HepG2 (cell line): ENCODE measurements around the gene TTLL11. TPM values are rescaled to one million over a fixed set of nuclear protein-coding genes. Genes with fewer than 3 reads are reported as not detected.

Experiments
- ESRRA ChIP-seq: sonication (generic); formaldehyde crosslinking; IDR thresholded peaks from 2 replicates; pipeline ENCODE4 v1.5.1; 2020; ENCODE audit warnings: mild to moderate bottlenecking, low read depth, missing genetic modification reagents
- GTF3A ChIP-seq: sonication (generic); formaldehyde crosslinking; conservative IDR thresholded peaks from 2 replicates; pipeline ENCODE4 v1.4.0; 2020; ENCODE audit warnings: mild to moderate bottlenecking, missing genetic modification reagents
- NFIB ChIP-seq: sonication (generic); formaldehyde crosslinking; IDR thresholded peaks from 2 replicates; pipeline ENCODE4 v1.9.0; 2021; ENCODE audit warnings: missing genetic modification reagents, mild to moderate bottlenecking, borderline replicate concordance
- NR2F2 ChIP-seq: IDR thresholded peaks from 2 replicates; pipeline ENCODE4 v1.6.1; 2012; ENCODE audit warnings: low read depth, inconsistent platforms, borderline replicate concordance
- POLR2A ChIP-seq, 2 experiments: IDR thresholded peaks; 2 replicates each; pipeline ENCODE4 v1.6.1; 2011; ENCODE audit warnings: low read depth in 2 of 2, low read length in 2 of 2, mild to moderate bottlenecking in 1 of 2, moderate library complexity in 1 of 2; ENCODE audit not compliant: insufficient read depth in 1 of 2
- POLR2AphosphoS2 ChIP-seq: IDR thresholded peaks from 2 replicates; pipeline ENCODE4 v1.6.1; 2011; ENCODE audit warnings: low read depth, low read length, improper control_type of control experiment
- RARG ChIP-seq: sonication (generic); formaldehyde crosslinking; IDR thresholded peaks from 2 replicates; pipeline ENCODE4 v1.4.0; 2020; ENCODE audit warnings: low read depth, mild to moderate bottlenecking, missing genetic modification reagents
- SRY ChIP-seq: sonication (generic); formaldehyde crosslinking; IDR thresholded peaks from 2 replicates; pipeline ENCODE4 v1.8.0; 2022; ENCODE audit warnings: mild to moderate bottlenecking, missing genetic modification reagents
- TBX2 ChIP-seq: sonication (generic); formaldehyde crosslinking; IDR thresholded peaks from 2 replicates; pipeline ENCODE4 v1.5.0; 2020; ENCODE audit warnings: missing genetic modification reagents, mild to moderate bottlenecking, borderline replicate concordance
- THAP11 ChIP-seq: IDR thresholded peaks from 2 replicates; pipeline ENCODE4 v1.6.1; 2016; ENCODE audit warnings: missing biosample characterization, missing genetic modification reagents
- ZBTB1 ChIP-seq: sonication (generic); formaldehyde crosslinking; IDR thresholded peaks from 2 replicates; pipeline ENCODE4 v1.4.0; 2020; ENCODE audit warnings: missing genetic modification reagents, borderline replicate concordance
- ZBTB34 ChIP-seq: sonication (generic); formaldehyde crosslinking; IDR thresholded peaks from 2 replicates; pipeline ENCODE4 v1.8.0; 2022; ENCODE audit warnings: mild to moderate bottlenecking, missing genetic modification reagents
- ZFP90 ChIP-seq: sonication (generic); formaldehyde crosslinking; IDR thresholded peaks from 2 replicates; pipeline ENCODE4 v1.8.0; 2022; ENCODE audit warnings: missing genetic modification reagents, mild to moderate bottlenecking, inconsistent platforms, borderline replicate concordance
- ZNF333 ChIP-seq: sonication (generic); formaldehyde crosslinking; IDR thresholded peaks from 2 replicates; pipeline ENCODE4 v1.4.0; 2020; ENCODE audit warnings: mild to moderate bottlenecking, missing genetic modification reagents, borderline replicate concordance
- ZNF609 ChIP-seq: sonication (generic); formaldehyde crosslinking; IDR thresholded peaks from 2 replicates; pipeline ENCODE4 v1.4.0; 2020; ENCODE audit warnings: mild to moderate bottlenecking, missing genetic modification reagents, borderline replicate concordance
- ZNF704 ChIP-seq: sonication (generic); formaldehyde crosslinking; IDR thresholded peaks from 2 replicates; pipeline ENCODE4 v1.8.1; 2023; ENCODE audit warnings: mild to moderate bottlenecking, inconsistent platforms, moderate library complexity, missing genetic modification reagents, borderline replicate concordance
- ZNF773 ChIP-seq: sonication (generic); formaldehyde crosslinking; IDR thresholded peaks from 2 replicates; pipeline ENCODE4 v1.4.0; 2020; ENCODE audit warnings: missing genetic modification reagents, borderline replicate concordance
- ZNF83 ChIP-seq: sonication (generic); formaldehyde crosslinking; IDR thresholded peaks from 2 replicates; pipeline ENCODE4 v1.4.0; 2020; ENCODE audit warnings: missing genetic modification reagents, mild to moderate bottlenecking, borderline replicate concordance
- polyA plus RNA-seq, 8 experiments: library from polyadenylated mRNA; depleted of rRNA in 3 of 8; stranded (reverse) in 7 of 8; unstranded in 1 of 8; fragments of >200 nt; fragmentation: Illumina TruSeq in 4 of 8; extraction: Trizol in 4 of 8; gene quantifications; 2 replicates each; pipeline versions ENCODE4 v1.2.1 to v1.2.3, GENCODE V29; 2011 to 2016; ENCODE audit warnings: low read depth in 4 of 8, missing spikeins in 1 of 8, mixed read lengths in 1 of 8; ENCODE audit not compliant: insufficient read depth in 1 of 8
- total RNA-seq, 5 experiments: library from RNA; depleted of rRNA; stranded (reverse); fragments of >200 nt; fragmentation: Illumina TruSeq; extraction: Trizol; gene quantifications; 2 replicates each; pipeline ENCODE4 v1.2.3, GENCODE V29; 2016; ENCODE audit warnings: low read depth in 1 of 5
- TF ChIP-seq, protein P1 (sequence below): IDR thresholded peaks from 2 replicates; pipeline ENCODE4 v1.6.1; 2012; ENCODE audit warnings: low read length, improper control_type of control experiment

Gene TTLL11
- total and polyA plus RNA-seq, 2 of the 13 experiments (the other 11 are each of a cell fraction or from before 2014, with no cell fraction given): 4.5 to 5.2 TPM

- peak in 1 of 2 experiments; percentile 40; a peak in 1 of 4 replicates for TF ChIP-seq POLR2A (IDR thresholded peaks at IDR 0.05; ENCODE audit: insufficient read depth in 1 of 2, low read depth in 2 of 2, low read length in 2 of 2)
- peak; percentile 93 for TF ChIP-seq TBX2 (CRISPR knock-in tag)
- no peak for TF ChIP-seq ZNF83 (CRISPR knock-in tag)
- no peak for TF ChIP-seq RARG (CRISPR knock-in tag)
- TF ChIP-seq ZBTB1 (CRISPR knock-in tag): no peak
- TF ChIP-seq ZNF773 (CRISPR knock-in tag): no peak
- TF ChIP-seq ZNF333: no peak
- TF ChIP-seq, protein P1, sequence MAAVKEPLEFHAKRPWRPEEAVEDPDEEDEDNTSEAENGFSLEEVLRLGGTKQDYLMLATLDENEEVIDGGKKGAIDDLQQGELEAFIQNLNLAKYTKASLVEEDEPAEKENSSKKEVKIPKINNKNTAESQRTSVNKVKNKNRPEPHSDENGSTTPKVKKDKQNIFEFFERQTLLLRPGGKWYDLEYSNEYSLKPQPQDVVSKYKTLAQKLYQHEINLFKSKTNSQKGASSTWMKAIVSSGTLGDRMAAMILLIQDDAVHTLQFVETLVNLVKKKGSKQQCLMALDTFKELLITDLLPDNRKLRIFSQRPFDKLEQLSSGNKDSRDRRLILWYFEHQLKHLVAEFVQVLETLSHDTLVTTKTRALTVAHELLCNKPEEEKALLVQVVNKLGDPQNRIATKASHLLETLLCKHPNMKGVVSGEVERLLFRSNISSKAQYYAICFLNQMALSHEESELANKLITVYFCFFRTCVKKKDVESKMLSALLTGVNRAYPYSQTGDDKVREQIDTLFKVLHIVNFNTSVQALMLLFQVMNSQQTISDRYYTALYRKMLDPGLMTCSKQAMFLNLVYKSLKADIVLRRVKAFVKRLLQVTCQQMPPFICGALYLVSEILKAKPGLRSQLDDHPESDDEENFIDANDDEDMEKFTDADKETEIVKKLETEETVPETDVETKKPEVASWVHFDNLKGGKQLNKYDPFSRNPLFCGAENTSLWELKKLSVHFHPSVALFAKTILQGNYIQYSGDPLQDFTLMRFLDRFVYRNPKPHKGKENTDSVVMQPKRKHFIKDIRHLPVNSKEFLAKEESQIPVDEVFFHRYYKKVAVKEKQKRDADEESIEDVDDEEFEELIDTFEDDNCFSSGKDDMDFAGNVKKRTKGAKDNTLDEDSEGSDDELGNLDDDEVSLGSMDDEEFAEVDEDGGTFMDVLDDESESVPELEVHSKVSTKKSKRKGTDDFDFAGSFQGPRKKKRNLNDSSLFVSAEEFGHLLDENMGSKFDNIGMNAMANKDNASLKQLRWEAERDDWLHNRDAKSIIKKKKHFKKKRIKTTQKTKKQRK: no peak
- TF ChIP-seq ZNF609 (CRISPR knock-in tag): peak; percentile 30; the same call in 1 of the 2 replicates
- no peak for TF ChIP-seq ZNF704 (CRISPR knock-in tag)
- TF ChIP-seq ESRRA (CRISPR knock-in tag): no peak
- no peak for TF ChIP-seq POLR2AphosphoS2
- no peak for TF ChIP-seq GTF3A (CRISPR knock-in tag)
- TF ChIP-seq NFIB (CRISPR knock-in tag): no peak
- TF ChIP-seq NR2F2: no peak
- no peak for TF ChIP-seq ZFP90 (CRISPR knock-in tag)
- peak; percentile 36; the same call in 1 of the 2 replicates for TF ChIP-seq THAP11 (CRISPR knock-in tag)
- TF ChIP-seq ZBTB34 (CRISPR knock-in tag): no peak
- TF ChIP-seq SRY: no peak
Measured at GRCh38 chr9:121975801-121976277, 117.3 kb downstream of the TTLL11 start (continued).
